Tibial nerve (tissue), 4 donors: ENCODE measurements around the gene ERCC3.
A peak's percentile ranks its signal among the peaks of the same experiment; 100 is the strongest.

Experiments
- CTCF ChIP-seq, 5 experiments: fragments of 200-600 bp in 3 of 5; fragments of 450-650 bp in 2 of 5; sonication (generic) in 3 of 5; IDR thresholded peaks; one replicate each; pipeline ENCODE4 v1.5.1; 2016 to 2019; ENCODE audit warnings: antibody characterized with exemption in 5 of 5, mild to moderate bottlenecking in 3 of 5, moderate library complexity in 2 of 5
- EP300 ChIP-seq, 2 donors: sonication (generic); formaldehyde crosslinking; IDR thresholded peaks; one replicate each; pipeline ENCODE4 v1.6.1; 2017; ENCODE audit warnings: antibody characterized with exemption in 2 of 2, mild to moderate bottlenecking in 1 of 2

DNA sequence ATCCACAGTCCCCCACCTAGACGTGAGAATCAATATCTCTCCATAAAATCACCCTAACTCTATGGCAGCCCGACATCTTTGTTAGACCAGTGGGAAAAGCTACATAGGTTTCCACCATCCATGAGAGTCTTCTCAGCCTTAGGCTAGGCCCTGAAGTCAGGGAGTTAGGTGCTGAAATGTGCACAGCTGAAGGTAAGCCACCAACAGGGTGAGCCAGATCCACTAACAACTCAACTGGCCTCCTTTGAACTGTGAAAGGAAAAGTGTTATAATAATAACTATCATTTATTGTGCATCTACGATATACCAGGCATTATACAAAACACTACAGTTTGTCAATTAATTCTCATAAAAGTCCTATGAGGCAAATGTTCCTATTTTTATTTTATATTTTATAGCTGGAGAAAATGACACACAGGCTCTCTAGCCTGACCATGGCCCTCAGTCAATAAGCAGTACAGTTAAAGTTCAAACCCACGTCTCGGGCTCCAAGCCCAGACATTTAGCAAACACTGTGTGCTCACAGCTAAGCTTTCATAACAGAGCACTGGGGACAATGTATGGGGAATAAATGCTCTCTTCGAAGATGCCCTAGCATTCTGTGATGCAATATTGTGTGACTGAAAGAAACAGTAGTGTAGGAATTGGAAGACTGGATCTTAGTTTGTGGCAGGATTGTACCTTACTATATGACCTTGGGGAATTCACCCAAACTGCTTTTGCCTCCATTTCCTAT is 62.6 kb downstream of the ERCC3 start:
- TF ChIP-seq CTCF (IDR thresholded peaks at IDR 0.05) (no peak), EP300 (IDR thresholded peaks at IDR 0.05) (peak in 1 of 2 donors; percentile 86)
